Measurements from ENCODE around the gene C11orf97.

C11orf97 gene

GRCh38 chr11:94524341-94524740 lies 12.1 kb downstream of the C11orf97 start:
- no peak overlapping the region for H3K4me3 ChIP-seq (ENCODE audit: low read depth, low read length)

- H3K4me3 ChIP-seq (ENCODE audit: low read depth, low read length) = no peak overlapping the region
These were observed 13.5 kb downstream of the C11orf97 start for GRCh38 chr11:94525546-94526324.

- no peak overlapping the region for H3K4me3 ChIP-seq (ENCODE audit: low read depth, low read length)
These were observed 14.6 kb downstream of the C11orf97 start for GRCh38 chr11:94526645-94527438.

GRCh38 chr11:94528551-94528950 lies 16.3 kb downstream of the C11orf97 start:
- H3K4me3 ChIP-seq (ENCODE audit: low read depth, low read length) = no peak overlapping the region

- no peak overlapping the region for H3K4me3 ChIP-seq (ENCODE audit: low read depth, low read length)
These were observed 19.9 kb downstream of the C11orf97 start for GRCh38 chr11:94532211-94532610.

- H3K4me3 ChIP-seq (ENCODE audit: low read depth, low read length) = no peak overlapping the region
These were observed 20.9 kb downstream of the C11orf97 start for GRCh38 chr11:94533206-94533605.

GRCh38 chr11:94533696-94534630 lies 21.7 kb downstream of the C11orf97 start:
- H3K4me3 ChIP-seq (ENCODE audit: low read depth, low read length) = no peak overlapping the region

GRCh38 chr11:94536386-94536785 lies 24.1 kb downstream of the C11orf97 start:
- H3K4me3 ChIP-seq (ENCODE audit: low read depth, low read length) = no peak overlapping the region

- no peak overlapping the region for H3K4me3 ChIP-seq (ENCODE audit: low read depth, low read length)
These were observed 24.9 kb downstream of the C11orf97 start for GRCh38 chr11:94537031-94537600.

- no peak overlapping the region for H3K4me3 ChIP-seq (ENCODE audit: low read depth, low read length)
These were observed 27.2 kb downstream of the C11orf97 start for GRCh38 chr11:94539420-94539819.

GRCh38 chr11:94543695-94544645 lies 31.7 kb downstream of the C11orf97 start, which contains the start of gene FUT4:
FUT4 (plus strand) TSS chr11:94543921; CDS start chr11:94544134, 213 bp downstream.
- peak within 1 kb of the TSS; percentile 55 for H3K4me3 ChIP-seq (ENCODE audit: low read depth, low read length)

- peak overlapping the region; percentile 55 for H3K4me3 ChIP-seq (ENCODE audit: low read depth, low read length)
These were observed 32.5 kb downstream of the C11orf97 start for GRCh38 chr11:94544646-94545263.

- H3K4me3 ChIP-seq (ENCODE audit: low read depth, low read length) = peak overlapping the region; percentile 55
These were observed 33.3 kb downstream of the C11orf97 start for GRCh38 chr11:94545264-94546161.

GRCh38 chr11:94546162-94546470 lies 33.9 kb downstream of the C11orf97 start:
- peak overlapping the region; percentile 55 for H3K4me3 ChIP-seq (ENCODE audit: low read depth, low read length)

GRCh38 chr11:94546886-94547285 lies 34.6 kb downstream of the C11orf97 start:
- no peak overlapping the region for H3K4me3 ChIP-seq (ENCODE audit: low read depth, low read length)

- no peak overlapping the region for H3K4me3 ChIP-seq (ENCODE audit: low read depth, low read length)
These were observed 36.9 kb downstream of the C11orf97 start for GRCh38 chr11:94549146-94549545.

GRCh38 chr11:94550513-94550912 lies 38.3 kb downstream of the C11orf97 start:
- H3K4me3 ChIP-seq (ENCODE audit: low read depth, low read length) = no peak overlapping the region

GRCh38 chr11:94553938-94554337 lies 41.7 kb downstream of the C11orf97 start:
- H3K4me3 ChIP-seq (ENCODE audit: low read depth, low read length) = no peak overlapping the region

All from iPS-11a (cell line).